ENCODE data around the gene NANOS3. TPM values are rescaled to one million over a fixed set of nuclear protein-coding genes. Genes with fewer than 3 reads are reported as not detected.

The NANOS3 gene
- 0.40 TPM in 1 of 2 replicates, not detected in the other for total RNA-seq

GRCh38 chr19:13876834-13877233, at the start of gene NANOS3:
Gene NANOS3, plus strand, starts transcription at chr19:13877134. Its CDS starts 115 bp downstream, at chr19:13877249.
- no peak for DNase-seq (ENCODE audit: low read depth in 2 of 2)

GRCh38 chr19:13827656-13828055, 49.3 kb upstream of the NANOS3 start:
- no peak for DNase-seq (ENCODE audit: low read depth in 2 of 2)

- peak; percentile 34 to 63 for DNase-seq (ENCODE audit: low read depth in 2 of 2)
Observed at GRCh38 chr19:13830114-13830740, 46.7 kb upstream of the NANOS3 start.

- DNase-seq (ENCODE audit: low read depth in 2 of 2) = peak; percentile 67 to 73
Observed at GRCh38 chr19:13830741-13831536, 46.0 kb upstream of the NANOS3 start.

- DNase-seq (ENCODE audit: low read depth in 2 of 2) = peak; percentile 41 to 65
Observed at GRCh38 chr19:13831537-13832467, 45.1 kb upstream of the NANOS3 start.

- peak; percentile 91 to 95 for DNase-seq (ENCODE audit: low read depth in 2 of 2)
Observed at GRCh38 chr19:13833330-13834243, 43.3 kb upstream of the NANOS3 start.

- DNase-seq (ENCODE audit: low read depth in 2 of 2) = peak; percentile 55 to 66
Observed at GRCh38 chr19:13834244-13835069, 42.5 kb upstream of the NANOS3 start.

- peak; percentile 38 to 63 for DNase-seq (ENCODE audit: low read depth in 2 of 2)
Observed at GRCh38 chr19:13835791-13836723, 40.9 kb upstream of the NANOS3 start.

GRCh38 chr19:13838435-13839129, 38.4 kb upstream of the NANOS3 start:
- no peak for DNase-seq (ENCODE audit: low read depth in 2 of 2)

- peak; percentile 91 to 95 for DNase-seq (ENCODE audit: low read depth in 2 of 2)
Observed at GRCh38 chr19:13839130-13839937, 37.6 kb upstream of the NANOS3 start.

GRCh38 chr19:13839938-13840304, 37.0 kb upstream of the NANOS3 start:
- peak in 1 of 2 donors; percentile 71 for DNase-seq (ENCODE audit: low read depth in 2 of 2)

- peak; percentile 46 to 53 for DNase-seq (ENCODE audit: low read depth in 2 of 2)
Observed at GRCh38 chr19:13840305-13841085, 36.4 kb upstream of the NANOS3 start.

- DNase-seq (ENCODE audit: low read depth in 2 of 2) = peak; percentile 51 to 62
Observed at GRCh38 chr19:13841086-13841961, 35.6 kb upstream of the NANOS3 start.

GRCh38 chr19:13841962-13842290, 35.0 kb upstream of the NANOS3 start:
- peak in 1 of 2 donors; percentile 39 for DNase-seq (ENCODE audit: low read depth in 2 of 2)

- peak; percentile 83 to 87 for DNase-seq (ENCODE audit: low read depth in 2 of 2)
Observed at GRCh38 chr19:13842291-13843103, 34.4 kb upstream of the NANOS3 start.
